GM12892 (cell line): ENCODE results near the gene GPR107.

ENCODE experiments used
- POLR2A ChIP-seq: IDR thresholded peaks from 2 replicates; pipeline ENCODE4 v1.6.1; 2011; ENCODE audit warnings: low read depth, low read length, control low read depth
- POLR2AphosphoS5 ChIP-seq: IDR thresholded peaks from 2 replicates; pipeline ENCODE4 v1.6.1; 2011; ENCODE audit warnings: low read depth, low read length, control low read depth

GRCh38 chr9:130156672-130157071 lies 103.0 kb downstream of the GPR107 start:
- TF ChIP-seq POLR2A (no peak), POLR2AphosphoS5 (no peak)
